H1 (cell line): ENCODE data around the gene DUSP11. TPM values are rescaled to one million over a fixed set of nuclear protein-coding genes. Genes with fewer than 3 reads are reported as not detected.

Experiments used
- CTCF ChIA-PET: fragments of 300-600 bp; sonication (Branson Sonifier 250); formaldehyde crosslinking; loops from one replicate; lab custom pipeline; 2021; ENCODE audit not compliant: partially characterized antibody; lab: Charles Lee
- POLR2A ChIA-PET: fragments of 300-600 bp; sonication (Branson Sonifier 250); formaldehyde crosslinking; loops from one replicate; lab custom pipeline; 2021; ENCODE audit warnings: inconsistent platforms; ENCODE audit not compliant: partially characterized antibody; lab: Charles Lee
- DNase-seq, 2 experiments: peaks; one replicate each; pipeline versions ENCODE4 v3.0.0 to v3.0.0-alpha.2; 2010 to 2022; ENCODE audit warnings: low spot score in 2 of 2, low read depth in 1 of 2, mixed read lengths in 1 of 2
- FAIRE-seq: peaks from 2 replicates; lab custom pipeline; 2011; peaks lifted over from hg19 to GRCh38; lab: Jason Lieb, UNC
- H2AFZ ChIP-seq: 2 replicates; pipeline ENCODE4 v1.8.1; 2012; ENCODE audit warnings: low read length, inconsistent platforms
- H2AK5ac ChIP-seq: 2 replicates; pipeline ENCODE4 v1.6.1; 2013; ENCODE audit warnings: low read depth, low read length
- H2BK120ac ChIP-seq: replicated peaks from 2 replicates; pipeline ENCODE3; 2013; ENCODE audit warnings: low read depth, low read length, inconsistent platforms
- H2BK12ac ChIP-seq: 2 replicates; pipeline ENCODE4 v1.6.1; 2013; ENCODE audit warnings: low read depth, low read length
- H2BK15ac ChIP-seq: 2 replicates; pipeline ENCODE4 v1.6.1; 2013; ENCODE audit warnings: low read length
- H2BK20ac ChIP-seq: 2 replicates; pipeline ENCODE4 v1.6.1; 2013; ENCODE audit warnings: low read length
- H2BK5ac ChIP-seq: 2 replicates; pipeline ENCODE4 v1.6.1; 2013; ENCODE audit warnings: low read depth, low read length
- H3K14ac ChIP-seq: 2 replicates; pipeline ENCODE4 v1.6.1; 2013; ENCODE audit warnings: inconsistent platforms; ENCODE audit not compliant: insufficient read length
- H3K18ac ChIP-seq: 2 replicates; pipeline ENCODE4 v1.6.1; 2013; ENCODE audit warnings: low read length; ENCODE audit errors: extremely low read depth
- H3K23ac ChIP-seq: 2 replicates; pipeline ENCODE4 v1.6.1; 2013; ENCODE audit warnings: inconsistent platforms; ENCODE audit not compliant: insufficient read length
- H3K23me2 ChIP-seq: 2 replicates; pipeline ENCODE4 v1.6.1; 2013; ENCODE audit warnings: low read depth, low read length
- H3K27ac ChIP-seq: 2 replicates; pipeline ENCODE4 v1.6.1; 2011; ENCODE audit warnings: low read depth, low read length, inconsistent platforms
- H3K27me3 ChIP-seq, 4 experiments: replicated peaks in 1 of 4; 1 replicate in 1 of 4; 2 replicates in 3 of 4; pipeline versions ENCODE4 v1.6.1 to v1.8.1; 2011 to 2013; ENCODE audit warnings: low read length in 3 of 4, mild to moderate bottlenecking in 3 of 4, inconsistent platforms in 2 of 4, mixed read lengths in 2 of 4, moderate library complexity in 1 of 4; ENCODE audit not compliant: control insufficient read depth in 3 of 4, insufficient read depth in 3 of 4; ENCODE audit errors: extremely low read depth in 1 of 4
- H3K36me3 ChIP-seq, 4 experiments: 2 replicates each; pipeline versions ENCODE4 v1.6.1 to v1.8.1; 2011 to 2013; ENCODE audit warnings: mild to moderate bottlenecking in 4 of 4, low read length in 3 of 4, moderate library complexity in 2 of 4, control low read depth in 1 of 4, inconsistent platforms in 1 of 4; ENCODE audit not compliant: insufficient read depth in 4 of 4, control insufficient read depth in 2 of 4
- H3K4ac ChIP-seq: replicated peaks from 2 replicates; pipeline ENCODE3; 2013; ENCODE audit warnings: low read length, low read depth, mixed read lengths, inconsistent platforms; ENCODE audit not compliant: insufficient read length
- H3K4me1 ChIP-seq, 4 experiments: replicated peaks in 1 of 4; 1 replicate in 1 of 4; 2 replicates in 3 of 4; pipeline versions ENCODE4 v1.6.1 to v1.8.1; 2011 to 2013; ENCODE audit warnings: low read length in 3 of 4, inconsistent platforms in 2 of 4, mixed read lengths in 1 of 4; ENCODE audit not compliant: insufficient read depth in 4 of 4, control insufficient read depth in 3 of 4
- H3K4me2 ChIP-seq, 2 experiments: 2 replicates each; pipeline versions ENCODE4 v1.6.1 to v1.8.1; 2011 to 2013; ENCODE audit warnings: low read depth in 2 of 2, low read length in 2 of 2, control low read depth in 1 of 2, inconsistent platforms in 1 of 2, mild to moderate bottlenecking in 1 of 2; ENCODE audit not compliant: insufficient read depth in 1 of 2
- H3K4me3 ChIP-seq, 4 experiments: fragments of 200-600, 300-600 bp in 1 of 4; sonication (generic), shearing (Covaris generic), sonication (Bioruptor Twin) in 1 of 4; 2 replicates each; pipeline versions ENCODE4 v1.5.1 to v1.8.1; 2011 to 2016; ENCODE audit warnings: low read length in 4 of 4, low read depth in 3 of 4, control low read depth in 2 of 4, inconsistent platforms in 2 of 4, mild to moderate bottlenecking in 2 of 4, mixed read lengths in 1 of 4, moderate library complexity in 1 of 4; ENCODE audit not compliant: insufficient read depth in 2 of 4; ENCODE audit errors: extremely low read depth in 1 of 4
- H3K56ac ChIP-seq: replicated peaks from 2 replicates; pipeline ENCODE3; 2013; ENCODE audit warnings: low read depth, mild to moderate bottlenecking, mixed read lengths, low read length, inconsistent platforms; ENCODE audit not compliant: insufficient read length
- H3K79me1 ChIP-seq: 2 replicates; pipeline ENCODE4 v1.6.1; 2013; ENCODE audit warnings: low read depth, low read length, control low read depth
- H3K79me2 ChIP-seq, 2 experiments: 2 replicates each; pipeline versions ENCODE4 v1.6.1 to v1.8.1; 2012 to 2013; ENCODE audit warnings: low read length in 2 of 2, mild to moderate bottlenecking in 2 of 2, inconsistent platforms in 1 of 2; ENCODE audit not compliant: insufficient read depth in 2 of 2, control insufficient read depth in 1 of 2
- H3K9ac ChIP-seq, 4 experiments: replicated peaks in 1 of 4; 1 replicate in 1 of 4; 2 replicates in 3 of 4; pipeline versions ENCODE4 v1.6.1 to v1.8.1; 2011 to 2013; ENCODE audit warnings: low read depth in 3 of 4, low read length in 3 of 4, control low read depth in 2 of 4, mild to moderate bottlenecking in 2 of 4, moderate library complexity in 2 of 4, inconsistent platforms in 1 of 4; ENCODE audit errors: extremely low read depth in 1 of 4
- H3K9me3 ChIP-seq, 2 experiments: 2 replicates each; pipeline versions ENCODE4 v1.6.1 to v1.8.1; 2012 to 2013; ENCODE audit warnings: mild to moderate bottlenecking in 2 of 2, moderate library complexity in 2 of 2, control low read depth in 1 of 2, inconsistent platforms in 1 of 2, low read depth in 1 of 2, low read length in 1 of 2, mixed read lengths in 1 of 2; ENCODE audit not compliant: insufficient read depth in 2 of 2
- H4K20me1 ChIP-seq, 2 experiments: replicated peaks in 1 of 2; 2 replicates each; pipeline versions ENCODE3 to v1.8.1; 2011 to 2013; ENCODE audit warnings: inconsistent platforms in 2 of 2, low read length in 2 of 2, mild to moderate bottlenecking in 1 of 2; ENCODE audit not compliant: insufficient read depth in 2 of 2, control insufficient read depth in 1 of 2
- H4K5ac ChIP-seq: 2 replicates; pipeline ENCODE4 v1.6.1; 2013; ENCODE audit warnings: low read length, low read depth, mixed read lengths, inconsistent platforms; ENCODE audit not compliant: insufficient read length
- H4K8ac ChIP-seq: 2 replicates; pipeline ENCODE4 v1.8.0; 2013; ENCODE audit warnings: mild to moderate bottlenecking, moderate library complexity, low read length, inconsistent platforms; ENCODE audit not compliant: insufficient read depth; ENCODE audit errors: extremely low read depth
- H4K91ac ChIP-seq: replicated peaks from 2 replicates; pipeline ENCODE3; 2013; ENCODE audit warnings: low read length, mixed read lengths, inconsistent platforms; ENCODE audit not compliant: insufficient read length
- ASH2L ChIP-seq: fragments of 200-600, 300-600 bp; sonication (generic); IDR thresholded peaks from one replicate; pipeline ENCODE4 v1.7.1; 2017; ENCODE audit warnings: low read length
- CHD2 ChIP-seq: IDR thresholded peaks from 2 replicates; pipeline ENCODE4 v1.6.1; 2012; ENCODE audit warnings: low read length, improper control_type of control experiment
- JUN ChIP-seq: IDR thresholded peaks from 2 replicates; pipeline ENCODE4 v1.6.1; 2011; ENCODE audit warnings: low read depth, mild to moderate bottlenecking, improper control_type of control experiment, low read length
- NRF1 ChIP-seq: IDR thresholded peaks from 2 replicates; pipeline ENCODE4 v1.6.1; 2011; ENCODE audit warnings: mild to moderate bottlenecking, low read depth, low read length, improper control_type of control experiment
- POLR2AphosphoS5 ChIP-seq: IDR thresholded peaks from 2 replicates; pipeline ENCODE4 v1.6.1; 2011; ENCODE audit warnings: low read depth, low read length
- POU5F1 ChIP-seq: IDR thresholded peaks from 2 replicates; pipeline ENCODE4 v1.6.1; 2011; ENCODE audit warnings: low read depth, mild to moderate bottlenecking, low read length, moderate library complexity
- RNF2 ChIP-seq: fragments of 200-900, 300-1000 bp; sonication (generic); IDR thresholded peaks from 2 replicates; pipeline ENCODE4 v1.7.1; 2016; ENCODE audit warnings: borderline replicate concordance, low read depth, mild to moderate bottlenecking, antibody characterized with exemption, low read length; ENCODE audit not compliant: poor library complexity, severe bottlenecking; ENCODE audit errors: missing control alignments
- SUZ12 ChIP-seq: fragments of 200-600 bp; sonication (generic); IDR thresholded peaks from 2 replicates; pipeline ENCODE4 v1.6.1; 2012; ENCODE audit warnings: mild to moderate bottlenecking, inconsistent platforms, low read length, moderate library complexity, mixed read lengths
- WGBS, 2 experiments: shearing (Covaris generic) in 1 of 2; methylation state at CpG; one replicate each; pipeline versions ENCODE4 v1.1.6 to v1.1.7; 2013 to 2015; ENCODE audit warnings: low lambda C conversion rate in 2 of 2, mixed read lengths in 2 of 2, inconsistent platforms in 1 of 2, low coverage in 1 of 2, missing lambda C conversion rate in 1 of 2; ENCODE audit not compliant: insufficient replicate concordance in 2 of 2, insufficient coverage in 1 of 2, insufficient read length in 1 of 2; ENCODE audit errors: extremely low coverage in 1 of 2, missing lambda C conversion rate in 1 of 2; 5-methylcytosine and 5-hydroxymethylcytosine counted together
- polyA plus RNA-seq, 7 experiments: library from polyadenylated mRNA; depleted of rRNA in 3 of 7; stranded (reverse) in 5 of 7; unstranded in 2 of 7; fragments of >200 nt in 5 of 7; fragments of 200-250 nt in 2 of 7; gene quantifications; 1 replicate in 5 of 7; 2 replicates in 1 of 7; 4 replicates in 1 of 7; pipeline versions ENCODE4 v1.2.1 to v1.2.3, GENCODE V29; 2011 to 2013; ENCODE audit warnings: missing spikeins in 2 of 7, mixed read lengths in 2 of 7
- total RNA-seq: library from RNA; stranded (reverse); fragmentation: NEBNext Ultra II Directional; extraction: Animal tissue kit (Norgen Biotek cat#: 25700); gene quantifications from 2 replicates; pipeline ENCODE4 v1.2.1, GENCODE V29; 2021

The DUSP11 gene
- total and polyA plus RNA-seq, 2 of the 8 experiments (the other 6 are each of a cell fraction or from before 2014, with no cell fraction given) = 12.2 to 19.1 TPM

- Histone ChIP-seq H2BK120ac (no peak overlapping the region), H3K4me1 (no peaks in the 10 kb centered on the region), H4K5ac (no peak overlapping the region), H4K20me1 (peaks cover 0 to 2% of the 10 kb centered on the region in 2 experiments), H3K36me3 (peaks cover 7 to 51% (median 29%) of the 10 kb centered on the region in 4 experiments), H2AFZ (no peak overlapping the region), H3K23me2 (no peaks in the 10 kb centered on the region), H4K8ac (no peak overlapping the region), H3K79me2 (no peaks in the 10 kb centered on the region), H2BK5ac (no peak overlapping the region), H3K79me1 (peaks cover 3% of the 10 kb centered on the region; the same call in 1 of the 2 replicates), H3K4me2 (no peak overlapping the region), H3K4ac (no peak overlapping the region), H2BK20ac (no peak overlapping the region), H3K14ac (no peak overlapping the region), H3K56ac (no peak overlapping the region), H2AK5ac (no peak overlapping the region), H3K9me3 (no peaks in the 10 kb centered on the region), H2BK12ac (no peak overlapping the region), H2BK15ac (no peak overlapping the region), H3K23ac (no peak overlapping the region), H4K91ac (no peak overlapping the region), H3K27ac (no peak overlapping the region), H3K27me3 (no peaks in the 10 kb centered on the region), H3K9ac (no peak overlapping the region), H3K4me3 (no peak overlapping the region), H3K18ac (no peak overlapping the region)
- no peak for FAIRE-seq
- CTCF ChIA-PET = no interaction called here
- no peak for DNase-seq
- POLR2A ChIA-PET = interaction anchor here (0.6 kb wide), 2 partner anchors 85 to 416 kb away, joined by 3 to 4 read pairs; no protein-coding TSS in a partner anchor
- WGBS, 2 experiments = 94% methylated on average over 1 of the region's 1 CpG; no CpG with 5 or more reads in 1 of the 2 experiments
- TF ChIP-seq RNF2 = no peak
- no peak for TF ChIP-seq SUZ12
- TF ChIP-seq JUN = no peak
- no peak for TF ChIP-seq ASH2L
- no peak for TF ChIP-seq NRF1
- TF ChIP-seq POU5F1 = no peak
- no peak for TF ChIP-seq POLR2AphosphoS5
- no peak for TF ChIP-seq CHD2
Measured at GRCh38 chr2:73766349-73766748, 13.6 kb downstream of the DUSP11 start.
